ENCODE measurements around the gene NKG7. TPM values are rescaled to one million over a fixed set of nuclear protein-coding genes. Genes with fewer than 3 reads are reported as not detected.
A peak's percentile ranks its signal among the peaks of the same experiment; 100 is the strongest.

Gene NKG7
- total RNA-seq, 8 experiments from 2014 or later = 0.27 TPM; not detected in 7

GRCh38 chr19:51333836-51334460, 38.5 kb downstream of the NKG7 start:
- no peak for ATAC-seq (replicated peaks in 6 of 8)
- in situ Hi-C loops (cut with MboI; ENCODE audit: low pct_unique_long_range_greater_than_20kb in 2 of 9, low sequenced_read_pairs in 9 of 9, unreplicated experiment in 9 of 9) = no loop called here
- no peak overlapping the region for H3K4me3 ChIP-seq
- WGBS, 10 experiments = 68 to 100% (median 83%) methylated on average over 1 to 5 of the region's 13 CpGs; no CpG with 5 or more reads in 3 of the 10 experiments
- H3K4me1 ChIP-seq (replicated peaks in 1 of 2) = no peaks in the 10 kb centered on the region
- no peak overlapping the region for H3K27ac ChIP-seq

DNA sequence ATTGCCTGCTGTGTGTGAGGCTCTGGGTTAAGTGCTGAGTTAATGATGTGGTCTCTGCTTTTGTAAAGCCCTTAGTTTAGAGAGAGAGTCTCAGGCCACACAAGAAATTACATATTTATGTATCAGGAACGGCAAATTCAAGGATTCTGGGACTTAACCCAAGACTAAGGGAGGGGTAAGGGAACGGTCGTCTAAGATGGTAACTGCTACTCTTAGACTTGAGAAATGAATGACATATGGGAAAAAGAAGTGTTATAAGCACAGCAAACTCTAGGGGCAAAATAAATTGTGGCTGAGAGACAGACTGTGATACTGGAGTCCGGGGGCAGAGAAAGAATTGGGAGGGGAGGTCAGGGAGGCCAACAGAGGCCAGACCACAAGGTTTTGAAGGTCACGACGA, 40.7 kb downstream of the NKG7 start:
- Histone ChIP-seq H3K4me3 (no peak overlapping the region), H3K4me1 (replicated peaks in 1 of 2) (peaks cover 4 to 5% of the 10 kb centered on the region in 2 donors), H3K27ac (no peak overlapping the region)
- in situ Hi-C loops (cut with MboI; ENCODE audit: low pct_unique_long_range_greater_than_20kb in 2 of 9, low sequenced_read_pairs in 9 of 9, unreplicated experiment in 9 of 9) = no loop called here
- ATAC-seq (replicated peaks in 6 of 8) = no peak
- 60 to 100% (median 82%) methylated on average over 1 to 6 of the region's 6 CpGs for WGBS, 10 experiments

DNA sequence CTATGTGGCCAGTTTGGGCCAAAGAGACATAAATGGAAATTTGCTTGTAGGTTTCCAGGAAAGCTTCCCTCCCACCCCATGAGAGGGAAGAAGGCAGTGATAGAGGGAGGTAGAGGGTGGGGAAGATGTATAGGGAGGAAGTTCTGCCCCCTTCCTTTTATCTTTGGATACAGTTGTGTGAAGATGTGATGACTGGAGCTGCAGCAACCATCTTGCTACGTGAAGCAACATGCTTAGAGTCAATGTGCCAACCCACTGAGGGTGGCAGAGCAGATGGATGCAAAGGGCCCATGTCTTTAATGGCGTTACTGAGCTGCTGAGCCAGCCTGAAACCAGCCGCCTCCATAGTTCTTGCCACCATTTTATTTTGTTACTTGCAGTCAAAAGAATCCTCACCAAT, 41.3 kb downstream of the NKG7 start:
- ATAC-seq (replicated peaks in 6 of 8) = no peak
- 25 to 80% (median 58%) methylated on average over 1 to 3 of the region's 3 CpGs; no CpG with 5 or more reads in 4 of the 10 experiments for WGBS, 10 experiments
- in situ Hi-C loops (cut with MboI; ENCODE audit: low pct_unique_long_range_greater_than_20kb in 2 of 9, low sequenced_read_pairs in 9 of 9, unreplicated experiment in 9 of 9) = no loop called here
- Histone ChIP-seq H3K4me3 (no peak overlapping the region), H3K4me1 (replicated peaks in 1 of 2) (peaks cover 4 to 5% of the 10 kb centered on the region in 2 donors), H3K27ac (no peak overlapping the region)

- 85 to 100% (median 100%) methylated on average over 1 to 4 of the region's 4 CpGs; no CpG with 5 or more reads in 3 of the 10 experiments for WGBS, 10 experiments
- in situ Hi-C loops (cut with MboI; ENCODE audit: low pct_unique_long_range_greater_than_20kb in 2 of 9, low sequenced_read_pairs in 9 of 9, unreplicated experiment in 9 of 9) = no loop called here
- no peak for ATAC-seq (replicated peaks in 6 of 8)
- Histone ChIP-seq H3K27ac (no peak overlapping the region), H3K4me3 (no peak overlapping the region), H3K4me1 (replicated peaks in 1 of 2) (peaks cover 4 to 5% of the 10 kb centered on the region in 2 donors)
These were observed 42.1 kb downstream of the NKG7 start for GRCh38 chr19:51330366-51330765.

DNA sequence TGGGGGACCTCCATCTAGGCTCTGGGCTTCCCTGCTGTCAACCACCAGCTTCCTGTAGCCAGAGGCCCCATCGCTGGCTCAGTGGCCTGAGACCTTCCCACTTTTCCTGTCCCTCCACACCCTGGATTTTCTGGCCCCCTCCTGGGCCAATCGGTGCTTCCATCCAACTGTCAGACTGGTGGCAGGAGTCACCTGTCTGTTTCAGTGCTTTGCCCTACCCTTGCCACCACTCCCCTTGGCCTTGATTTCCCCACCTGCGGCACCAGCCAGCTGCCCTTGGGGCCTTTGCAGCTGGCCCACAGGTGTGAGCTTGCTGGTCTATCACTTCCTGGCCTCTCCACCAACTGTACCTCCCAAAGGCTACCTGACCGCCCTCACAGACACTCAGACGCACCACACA, 43.0 kb downstream of the NKG7 start:
- in situ Hi-C loops (cut with MboI; ENCODE audit: low pct_unique_long_range_greater_than_20kb in 2 of 9, low sequenced_read_pairs in 9 of 9, unreplicated experiment in 9 of 9) = no loop called here
- 86 to 100% (median 100%) methylated on average over 1 to 2 of the region's 5 CpGs; no CpG with 5 or more reads in 6 of the 10 experiments for WGBS, 10 experiments
- Histone ChIP-seq H3K4me1 (replicated peaks in 1 of 2) (peaks cover 6 to 7% of the 10 kb centered on the region in 2 donors), H3K4me3 (no peak overlapping the region), H3K27ac (no peak overlapping the region)
- ATAC-seq (replicated peaks in 6 of 8) = no peak

GRCh38 chr19:51327066-51328001, 45.1 kb downstream of the NKG7 start:
- H3K4me1 ChIP-seq (replicated peaks in 1 of 2) = peaks cover 20% of the 10 kb centered on the region in 2 donors
- peak overlapping the region; percentile 17 to 42 (median 28) for H3K4me3 ChIP-seq
- ATAC-seq (replicated peaks in 6 of 8) = peak; percentile 71 to 94 (median 75)
- 0% methylated on average over 1 to 2 of the region's 75 CpGs; no CpG with 5 or more reads in 7 of the 10 experiments for WGBS, 10 experiments
- in situ Hi-C loops (cut with MboI; ENCODE audit: low pct_unique_long_range_greater_than_20kb in 2 of 9, low sequenced_read_pairs in 9 of 9, unreplicated experiment in 9 of 9) = no loop called here
- no peak overlapping the region for H3K27ac ChIP-seq

GRCh38 chr19:51326216-51327065, 46.0 kb downstream of the NKG7 start:
- no peak overlapping the region for H3K4me3 ChIP-seq
- H3K4me1 ChIP-seq (replicated peaks in 1 of 2) = peaks cover 20% of the 10 kb centered on the region in 2 donors
- 80% methylated on average over 1 of the region's 36 CpGs; no CpG with 5 or more reads in 8 of the 10 experiments for WGBS, 10 experiments
- in situ Hi-C loops (cut with MboI; ENCODE audit: low pct_unique_long_range_greater_than_20kb in 2 of 9, low sequenced_read_pairs in 9 of 9, unreplicated experiment in 9 of 9) = no loop called here
- ATAC-seq (replicated peaks in 6 of 8) = no peak
- no peak overlapping the region for H3K27ac ChIP-seq

DNA sequence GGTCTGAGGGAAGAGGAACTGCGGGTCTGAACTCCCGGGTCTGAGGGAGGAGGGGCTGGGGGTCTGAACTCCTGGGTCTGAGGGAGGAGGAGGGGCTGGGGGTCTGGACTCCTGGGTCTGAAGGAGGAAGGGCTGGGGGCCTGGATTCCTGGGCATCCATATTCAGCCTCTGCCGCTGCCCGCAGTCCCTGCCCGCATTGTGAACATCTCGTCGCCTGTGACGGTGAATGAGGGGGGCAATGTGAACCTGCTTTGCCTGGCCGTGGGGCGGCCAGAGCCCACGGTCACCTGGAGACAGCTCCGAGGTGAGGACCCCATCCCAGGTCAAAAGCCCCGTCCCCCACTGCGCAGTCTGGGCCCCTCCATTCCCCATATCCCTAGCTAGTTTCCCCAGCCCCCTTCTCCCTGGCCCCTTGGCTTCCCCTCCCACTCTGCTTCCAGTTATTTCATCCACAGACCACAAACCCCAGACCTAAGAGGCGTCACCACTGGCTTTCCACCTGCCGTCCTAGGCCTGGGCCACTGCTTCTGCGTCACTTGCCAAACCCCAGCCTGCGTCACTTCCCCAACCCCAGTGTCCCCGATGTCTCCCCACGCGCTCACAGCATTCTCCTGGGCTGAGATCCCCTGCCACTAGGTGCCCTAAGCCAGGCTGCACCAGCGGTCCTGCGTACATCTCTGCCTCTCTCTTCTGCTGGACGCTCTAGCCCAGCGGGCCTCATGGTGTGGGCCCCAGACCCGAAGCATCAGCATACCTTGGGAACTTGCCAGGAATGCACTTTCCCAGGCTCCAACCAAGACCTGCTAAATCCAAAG, 47.1 kb downstream of the NKG7 start:
- WGBS, 10 experiments = 93% methylated on average over 3 of the region's 26 CpGs; no CpG with 5 or more reads in 9 of the 10 experiments
- ATAC-seq (replicated peaks in 6 of 8) = no peak
- Histone ChIP-seq H3K4me1 (replicated peaks in 1 of 2) (peaks cover 24 to 25% of the 10 kb centered on the region in 2 donors), H3K27ac (no peak overlapping the region), H3K4me3 (no peak overlapping the region)
- in situ Hi-C loops (cut with MboI; ENCODE audit: low pct_unique_long_range_greater_than_20kb in 2 of 9, low sequenced_read_pairs in 9 of 9, unreplicated experiment in 9 of 9) = no loop called here

DNA sequence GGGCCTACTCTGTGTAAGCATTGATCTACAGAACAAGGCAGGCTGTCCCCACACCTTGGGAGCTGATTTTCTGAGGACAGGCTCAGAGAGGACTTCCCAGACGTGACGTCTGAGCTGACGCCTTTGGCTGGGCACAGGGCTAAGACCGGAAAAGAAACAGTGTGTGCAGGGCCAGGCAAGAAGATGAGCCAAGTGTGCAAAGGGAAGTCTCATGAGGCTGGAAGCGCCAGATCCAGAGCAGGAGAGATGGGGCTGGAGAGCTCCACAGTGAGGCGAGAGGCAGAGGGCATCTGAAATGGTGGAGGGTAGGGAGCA, 48.3 kb downstream of the NKG7 start:
- H3K27ac ChIP-seq = peak overlapping the region in 1 of 2 donors; percentile 34
- ATAC-seq (replicated peaks in 6 of 8) = no peak
- in situ Hi-C loops (cut with MboI; ENCODE audit: low pct_unique_long_range_greater_than_20kb in 2 of 9, low sequenced_read_pairs in 9 of 9, unreplicated experiment in 9 of 9) = no loop called here
- peaks cover 36 to 38% of the 10 kb centered on the region in 2 donors for H3K4me1 ChIP-seq (replicated peaks in 1 of 2)
- WGBS, 10 experiments = 20 to 100% (median 93%) methylated on average over 1 to 5 of the region's 6 CpGs; no CpG with 5 or more reads in 5 of the 10 experiments
- no peak overlapping the region for H3K4me3 ChIP-seq

GRCh38 chr19:51323481-51324166, 48.8 kb downstream of the NKG7 start:
- in situ Hi-C loops (cut with MboI; ENCODE audit: low pct_unique_long_range_greater_than_20kb in 2 of 9, low sequenced_read_pairs in 9 of 9, unreplicated experiment in 9 of 9) = no loop called here
- Histone ChIP-seq H3K27ac (peak overlapping the region; percentile 34 to 52), H3K4me3 (no peak overlapping the region), H3K4me1 (replicated peaks in 1 of 2) (peaks cover 40% of the 10 kb centered on the region in 2 donors)
- ATAC-seq (replicated peaks in 6 of 8) = peak in 4 of 8 experiments; percentile 1 to 19 (median 12)
- WGBS, 10 experiments = 20 to 100% (median 44%) methylated on average over 1 to 3 of the region's 29 CpGs; no CpG with 5 or more reads in 4 of the 10 experiments

- Histone ChIP-seq H3K27ac (no peak overlapping the region), H3K4me1 (replicated peaks in 1 of 2) (peaks cover 35 to 36% of the 10 kb centered on the region in 2 donors), H3K4me3 (no peak overlapping the region)
- ATAC-seq (replicated peaks in 6 of 8) = no peak
- in situ Hi-C loops (cut with MboI; ENCODE audit: low pct_unique_long_range_greater_than_20kb in 2 of 9, low sequenced_read_pairs in 9 of 9, unreplicated experiment in 9 of 9) = no loop called here
- WGBS, 10 experiments = 8 to 89% (median 62%) methylated on average over 2 to 10 of the region's 14 CpGs; no CpG with 5 or more reads in 4 of the 10 experiments
These were observed 50.7 kb downstream of the NKG7 start for GRCh38 chr19:51321799-51322198.

Measured in motor neuron (in vitro differentiated cells).